Naive thymus-derived CD4-positive, alpha-beta T cell (primary cell): Measurements from ENCODE around the gene LIG1. TPM values are rescaled to one million over a fixed set of nuclear protein-coding genes. Genes with fewer than 3 reads are reported as not detected.

Experiments
- ATAC-seq: fragments of 150-1000 bp; cut with Tn5 transposase; 2 replicates; pipeline ENCODE4 v1.10.0; 2021; ENCODE audit warnings: mild to moderate bottlenecking, moderate library complexity
- CTCF ChIA-PET: fragments of 350-600 bp; sonication (Branson Sonifier 250); formaldehyde crosslinking; loops from one replicate; lab custom pipeline; 2021; ENCODE audit warnings: antibody characterized with exemption; lab: Charles Lee
- POLR2A ChIA-PET: fragments of 350-600 bp; sonication (Branson Sonifier 250); formaldehyde crosslinking; loops from one replicate; lab custom pipeline; 2021; ENCODE audit warnings: antibody characterized with exemption, inconsistent platforms; lab: Charles Lee
- DNase-seq, 9 donors: peaks; one replicate each; pipeline versions ENCODE4 v3.0.0 to v3.0.0-alpha.2; 2020 to 2022; ENCODE audit warnings: mixed read lengths in 1 of 9
- H3K27ac ChIP-seq: one replicate; pipeline ENCODE4 v1.7.0; 2013; ENCODE audit warnings: mild to moderate bottlenecking, low read depth, low read length, moderate library complexity
- H3K27me3 ChIP-seq, 2 donors: one replicate each; pipeline ENCODE4 v1.7.0; 2013; ENCODE audit warnings: low read length in 2 of 2, mild to moderate bottlenecking in 2 of 2, moderate library complexity in 2 of 2; ENCODE audit not compliant: control insufficient read depth in 2 of 2, insufficient read depth in 2 of 2
- H3K36me3 ChIP-seq, 3 experiments: 1 replicate in 2 of 3; 2 replicates in 1 of 3; pipeline ENCODE4 v1.7.0; 2013; ENCODE audit warnings: low read length in 3 of 3, mild to moderate bottlenecking in 3 of 3, moderate library complexity in 1 of 3; ENCODE audit not compliant: insufficient read depth in 3 of 3, control insufficient read depth in 2 of 3
- H3K4me1 ChIP-seq, 2 donors: one replicate each; pipeline ENCODE4 v1.7.0; 2013; ENCODE audit warnings: low read length in 2 of 2, mild to moderate bottlenecking in 2 of 2, moderate library complexity in 1 of 2; ENCODE audit not compliant: control insufficient read depth in 2 of 2, insufficient read depth in 2 of 2
- H3K4me3 ChIP-seq: 2 replicates; pipeline ENCODE4 v1.7.0; 2013; ENCODE audit warnings: mild to moderate bottlenecking, low read length
- H3K9me3 ChIP-seq, 3 experiments: 1 replicate in 2 of 3; 2 replicates in 1 of 3; pipeline ENCODE4 v1.7.0; 2013; ENCODE audit warnings: low read length in 3 of 3; ENCODE audit not compliant: control insufficient read depth in 2 of 3
- H3K27ac Mint-ChIP-seq, 9 donors: one replicate each; pipeline ENCODE4 v1.8.0; 2020 to 2022; ENCODE audit warnings: mixed read lengths in 9 of 9, mild to moderate bottlenecking in 8 of 9, moderate library complexity in 5 of 9, inconsistent platforms in 2 of 9
- H3K27me3 Mint-ChIP-seq, 5 donors: one replicate each; pipeline ENCODE4 v1.8.0; 2021 to 2022; ENCODE audit warnings: mixed read lengths in 5 of 5, mild to moderate bottlenecking in 1 of 5
- H3K36me3 Mint-ChIP-seq, 5 donors: one replicate each; pipeline ENCODE4 v1.8.0; 2020 to 2022; ENCODE audit warnings: mixed read lengths in 5 of 5, mild to moderate bottlenecking in 3 of 5, inconsistent platforms in 1 of 5
- H3K4me1 Mint-ChIP-seq, 7 donors: one replicate each; pipeline ENCODE4 v1.8.0; 2020 to 2022; ENCODE audit warnings: mixed read lengths in 7 of 7, mild to moderate bottlenecking in 3 of 7, inconsistent platforms in 1 of 7
- H3K4me3 Mint-ChIP-seq, 10 donors: one replicate each; pipeline ENCODE4 v1.8.0; 2020 to 2022; ENCODE audit warnings: mild to moderate bottlenecking in 10 of 10, mixed read lengths in 10 of 10, moderate library complexity in 6 of 10, inconsistent platforms in 2 of 10
- H3K9me3 Mint-ChIP-seq, 11 donors: one replicate each; pipeline ENCODE4 v1.8.0; 2020 to 2022; ENCODE audit warnings: mixed read lengths in 11 of 11, mild to moderate bottlenecking in 4 of 11, inconsistent platforms in 1 of 11, moderate library complexity in 1 of 11
- intact Hi-C, 2 donors: fragments of 100-400 bp; cut with micrococcal nuclease; formaldehyde crosslinking; loops; one replicate each; pipeline ENCODE4 v1.15.1; 2023
- polyA plus RNA-seq, 2 donors: library from polyadenylated mRNA; unstranded; fragments of 300-500 nt; fragmentation: Illumina TruSeq; gene quantifications; one replicate each; pipeline ENCODE4 v1.2.3, GENCODE V29; 2021
- total RNA-seq, 6 experiments: library from RNA in 5 of 6; stranded (reverse) in 5 of 6; gene quantifications; 1 replicate in 5 of 6; 2 replicates in 1 of 6; pipeline ENCODE4 v1.2.3 and lab custom pipeline; 2021 to 2026

The LIG1 gene
- total and polyA plus RNA-seq, 7 experiments from 2014 or later: 38.1 to 134 (median 103) TPM

- POLR2A ChIA-PET: interaction anchor here (1.1 to 1.5 kb wide), 3 partner anchors 8 to 66 kb away, joined by 3 to 6 read pairs (median 3); no protein-coding TSS in a partner anchor
- CTCF ChIA-PET: interaction anchor here (0.6 to 1.5 kb wide), 3 partner anchors 9 to 229 kb away, joined by 3 to 11 read pairs (median 3); partner anchors contain the start of gene ZSWIM9
- H3K9me3 Mint-ChIP-seq: peaks cover 0 to 1% (median 0%) of the 10 kb centered on the region in 11 donors
These were observed 25.0 kb upstream of the LIG1 start for GRCh38 chr19:48194844-48195830.

DNA sequence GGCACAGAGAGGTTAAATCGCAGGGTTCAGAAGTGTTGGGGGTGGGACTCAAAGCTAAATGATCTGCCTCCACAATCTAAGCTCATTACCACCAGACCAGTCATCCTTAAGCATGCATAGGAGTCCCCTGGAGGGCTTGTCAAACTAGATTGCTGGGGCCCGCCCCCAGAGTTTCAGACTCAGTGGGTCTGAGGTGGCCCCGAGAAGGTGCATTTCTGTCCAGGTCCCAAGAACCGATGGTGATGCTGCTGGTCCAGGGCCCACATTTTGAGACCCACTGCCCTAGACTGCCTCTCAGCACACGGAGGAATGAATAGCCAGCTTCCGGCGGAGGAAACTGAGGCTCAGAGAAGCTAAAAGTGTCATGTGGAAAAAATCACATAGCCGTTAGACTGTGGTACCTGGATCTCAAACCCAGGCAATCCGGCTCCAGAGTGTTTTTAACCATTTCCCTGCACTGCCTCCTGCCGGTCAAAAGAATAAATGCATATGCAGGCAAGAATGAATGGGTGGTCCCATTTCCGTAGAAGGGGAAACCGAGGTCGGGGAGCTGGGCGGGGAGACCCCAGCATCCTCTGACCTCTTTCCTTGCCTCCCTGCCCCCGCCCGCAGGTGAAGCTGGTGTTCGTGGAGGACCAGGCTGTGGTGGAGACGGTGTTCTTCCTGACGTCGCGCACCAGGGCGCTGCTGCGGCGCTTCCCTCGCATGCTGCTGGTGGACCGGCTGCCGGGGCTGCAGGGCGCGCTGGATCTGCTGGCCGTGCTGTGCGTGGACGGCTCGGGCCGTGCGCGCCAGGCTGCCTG is 24.1 kb upstream of the LIG1 start:
- no peaks in the 10 kb centered on the region for H3K9me3 Mint-ChIP-seq
- peak overlapping the region in 2 of 9 donors; percentile 36 to 46 for H3K27ac Mint-ChIP-seq
- H3K4me3 Mint-ChIP-seq: peak overlapping the region in 1 of 10 donors; percentile 55
- Histone ChIP-seq H3K9me3 (no peaks in the 10 kb centered on the region), H3K4me1 (no peaks in the 10 kb centered on the region), H3K27me3 (no peaks in the 10 kb centered on the region), H3K4me3 (no peak overlapping the region), H3K36me3 (no peaks in the 10 kb centered on the region), H3K27ac (no peak overlapping the region)
- H3K4me1 Mint-ChIP-seq: peaks cover 0 to 17% (median 6%) of the 10 kb centered on the region in 7 donors
- no peaks in the 10 kb centered on the region for H3K27me3 Mint-ChIP-seq
- intact Hi-C loops: loop anchor here in 1 of 2 donors (1.0 kb wide), 1 partner anchor 66 kb away; no protein-coding TSS in a partner anchor
- ChIA-PET CTCF (interaction anchor here (0.6 to 1.5 kb wide), 5 partner anchors 10 to 228 kb away, joined by 3 to 11 read pairs (median 3); partner anchors contain the start of gene ZSWIM9), POLR2A (interaction anchor here (0.7 to 1.5 kb wide), 3 partner anchors 9 to 67 kb away, joined by 3 to 6 read pairs (median 3); no protein-coding TSS in a partner anchor)
- peak in 3 of 9 donors; percentile 9 to 17 (median 17) for DNase-seq
- peaks cover 0 to 11% (median 8%) of the 10 kb centered on the region in 5 donors for H3K36me3 Mint-ChIP-seq
- ATAC-seq: no peak

More at GRCh38 chr19:48194844-48195830, 25.0 kb upstream of the LIG1 start:
- H3K27me3 ChIP-seq: no peaks in the 10 kb centered on the region
- no peaks in the 10 kb centered on the region for H3K36me3 ChIP-seq
- intact Hi-C loops: loop anchor here in 1 of 2 donors (1.0 kb wide), 1 partner anchor 65 kb away; no protein-coding TSS in a partner anchor
- no peaks in the 10 kb centered on the region for H3K9me3 ChIP-seq
- ATAC-seq: no peak
- no peak overlapping the region for H3K27ac ChIP-seq
- Mint-ChIP-seq H3K4me1 (peaks cover 0 to 18% (median 8%) of the 10 kb centered on the region in 7 donors), H3K36me3 (peaks cover 0 to 11% (median 8%) of the 10 kb centered on the region in 5 donors), H3K27ac (peak overlapping the region in 2 of 9 donors; percentile 17 to 30), H3K27me3 (no peaks in the 10 kb centered on the region), H3K4me3 (no peak overlapping the region)
- H3K4me3 ChIP-seq: no peak overlapping the region
- DNase-seq: no peak
- no peaks in the 10 kb centered on the region for H3K4me1 ChIP-seq

GRCh38 chr19:48192750-48193149 is 22.6 kb upstream of the LIG1 start:
- ATAC-seq (no peak), DNase-seq (no peak)
- no peak overlapping the region for H3K4me3 ChIP-seq
- intact Hi-C loops: no loop called here
- H3K4me1 ChIP-seq: no peaks in the 10 kb centered on the region
- Mint-ChIP-seq H3K4me3 (no peak overlapping the region), H3K9me3 (no peaks in the 10 kb centered on the region), H3K27ac (peak overlapping the region in 1 of 9 donors; percentile 5), H3K36me3 (peaks cover 0 to 21% (median 11%) of the 10 kb centered on the region in 5 donors), H3K4me1 (peaks cover 0 to 18% (median 6%) of the 10 kb centered on the region in 7 donors), H3K27me3 (no peaks in the 10 kb centered on the region)
- no peaks in the 10 kb centered on the region for H3K36me3 ChIP-seq
- no peaks in the 10 kb centered on the region for H3K27me3 ChIP-seq
- ChIA-PET CTCF (no interaction called here), POLR2A (no interaction called here)
- no peaks in the 10 kb centered on the region for H3K9me3 ChIP-seq
- no peak overlapping the region for H3K27ac ChIP-seq

DNA sequence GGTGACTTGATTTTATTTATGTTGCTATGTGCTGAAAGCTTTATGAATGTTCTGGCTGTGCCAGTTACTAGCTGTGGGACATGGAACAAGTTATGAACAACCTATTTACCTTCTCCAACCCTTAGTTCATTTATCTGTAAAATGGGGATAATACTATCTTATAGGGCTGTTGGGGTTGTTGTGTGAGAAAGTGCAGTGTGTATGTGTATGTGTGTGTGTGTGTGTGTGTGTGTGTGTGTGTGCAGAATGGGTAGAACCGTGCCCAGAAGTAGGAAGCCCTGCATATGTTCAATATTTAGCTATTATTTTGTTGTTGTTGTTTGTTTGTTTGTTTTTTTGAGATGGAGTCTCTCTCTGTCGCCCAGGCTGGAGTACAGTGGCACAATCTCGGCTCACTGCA is 20.7 kb upstream of the LIG1 start:
- H3K27ac ChIP-seq: no peak overlapping the region
- intact Hi-C loops: no loop called here
- Mint-ChIP-seq H3K27ac (peak overlapping the region in 3 of 9 donors; percentile 1 to 46 (median 41)), H3K36me3 (peaks cover 0 to 22% (median 11%) of the 10 kb centered on the region in 5 donors), H3K27me3 (no peaks in the 10 kb centered on the region), H3K9me3 (no peaks in the 10 kb centered on the region), H3K4me1 (peaks cover 0 to 13% (median 3%) of the 10 kb centered on the region in 7 donors), H3K4me3 (peak overlapping the region in 1 of 10 donors; percentile 1)
- ChIA-PET POLR2A (interaction anchor here (0.9 to 1.0 kb wide), 2 partner anchors 13 to 351 kb away, joined by 3 to 4 read pairs; no protein-coding TSS in a partner anchor), CTCF (interaction anchor here (0.7 kb wide), 1 partner anchor 71 kb away, joined by 3 read pairs; no protein-coding TSS in a partner anchor)
- no peaks in the 10 kb centered on the region for H3K4me1 ChIP-seq
- no peaks in the 10 kb centered on the region for H3K9me3 ChIP-seq
- ATAC-seq (no peak), DNase-seq (no peak)
- H3K4me3 ChIP-seq: no peak overlapping the region
- H3K27me3 ChIP-seq: no peaks in the 10 kb centered on the region
- H3K36me3 ChIP-seq: no peaks in the 10 kb centered on the region

GRCh38 chr19:48190288-48190884 is 20.2 kb upstream of the LIG1 start:
- no peaks in the 10 kb centered on the region for H3K4me1 ChIP-seq
- POLR2A ChIA-PET: interaction anchor here (0.9 to 1.0 kb wide), 2 partner anchors 14 to 351 kb away, joined by 3 to 4 read pairs; no protein-coding TSS in a partner anchor
- H3K9me3 Mint-ChIP-seq: no peaks in the 10 kb centered on the region
- no peaks in the 10 kb centered on the region for H3K9me3 ChIP-seq
- no peaks in the 10 kb centered on the region for H3K36me3 ChIP-seq
- intact Hi-C loops: no loop called here
- H3K36me3 Mint-ChIP-seq: peaks cover 0 to 22% (median 11%) of the 10 kb centered on the region in 5 donors
- H3K27me3 ChIP-seq: no peaks in the 10 kb centered on the region
- CTCF ChIA-PET: no interaction called here
- peaks cover 0 to 11% (median 3%) of the 10 kb centered on the region in 7 donors for H3K4me1 Mint-ChIP-seq
- peak overlapping the region in 1 of 10 donors; percentile 1 for H3K4me3 Mint-ChIP-seq
- H3K27me3 Mint-ChIP-seq: no peaks in the 10 kb centered on the region
- H3K27ac ChIP-seq: no peak overlapping the region
- peak; percentile 73 for ATAC-seq
- H3K4me3 ChIP-seq: no peak overlapping the region
- peak in 4 of 9 donors; percentile 36 to 57 (median 48) for DNase-seq
- peak overlapping the region in 2 of 9 donors; percentile 1 to 46 for H3K27ac Mint-ChIP-seq
